Endothelial cell of umbilical vein (primary cell): ENCODE data around the gene PRLR. TPM values are rescaled to one million over a fixed set of nuclear protein-coding genes. Genes with fewer than 3 reads are reported as not detected.

Experiments used
- BruUV-seq: library from RNA; stranded (reverse); fragments of 400-500 nt; replicated peaks from 2 replicates; lab custom pipeline; 2021; lab: Mats Ljungman, UMichigan
- CTCF ChIA-PET: fragments of 300-600, 350-600 bp; sonication (Branson Sonifier 250); formaldehyde crosslinking; loops from one replicate; lab custom pipeline; 2021; ENCODE audit warnings: antibody characterized with exemption, inconsistent platforms; lab: Charles Lee
- POLR2A ChIA-PET: fragments of 300-600, 350-600 bp; sonication (Branson Sonifier 250); formaldehyde crosslinking; loops from one replicate; lab custom pipeline; 2021; ENCODE audit warnings: antibody characterized with exemption, inconsistent platforms; lab: Charles Lee
- DNase-seq: peaks from one replicate; pipeline ENCODE4 v3.0.0-alpha.2; 2011; ENCODE audit warnings: low read depth, low spot score
- FAIRE-seq: peaks from 2 replicates; lab custom pipeline; 2011; peaks lifted over from hg19 to GRCh38; lab: Jason Lieb, UNC
- H2AFZ ChIP-seq: 2 replicates; pipeline ENCODE4 v1.6.0; 2012; ENCODE audit warnings: low read depth, low read length, control low read depth, inconsistent platforms
- H3K27ac ChIP-seq: 2 replicates; pipeline ENCODE4 v1.5.1; 2011; ENCODE audit warnings: low read depth, mild to moderate bottlenecking, control low read depth, low read length, moderate library complexity; ENCODE audit not compliant: insufficient read depth
- H3K27me3 ChIP-seq, 2 experiments: 2 replicates each; pipeline versions ENCODE4 v1.6.0 to v1.6.1; 2011; ENCODE audit warnings: low read length in 2 of 2, mixed read lengths in 1 of 2; ENCODE audit not compliant: control insufficient read depth in 2 of 2, insufficient read depth in 2 of 2
- H3K36me3 ChIP-seq, 2 experiments: 2 replicates in 1 of 2; 3 replicates in 1 of 2; pipeline ENCODE4 v1.5.1; 2011; ENCODE audit warnings: low read length in 2 of 2, mild to moderate bottlenecking in 1 of 2, moderate library complexity in 1 of 2; ENCODE audit not compliant: control insufficient read depth in 2 of 2, insufficient read depth in 2 of 2; ENCODE audit errors: extremely low read depth in 1 of 2
- H3K4me1 ChIP-seq: 3 replicates; pipeline ENCODE4 v1.5.1; 2011; ENCODE audit warnings: mild to moderate bottlenecking, low read length; ENCODE audit not compliant: control insufficient read depth, insufficient read depth; ENCODE audit errors: extremely low read depth
- H3K4me2 ChIP-seq: 2 replicates; pipeline ENCODE4 v1.6.1; 2011; ENCODE audit warnings: low read length, control low read depth, mixed read lengths; ENCODE audit not compliant: insufficient read depth
- H3K4me3 ChIP-seq, 3 experiments: fragments of 200-600 bp in 1 of 3; sonication (generic), shearing (Covaris generic) in 1 of 3; replicated peaks in 1 of 3; 2 replicates each; pipeline ENCODE4 v1.5.1; 2011 to 2016; ENCODE audit warnings: control low read depth in 3 of 3, low read length in 3 of 3, mild to moderate bottlenecking in 2 of 3, inconsistent platforms in 1 of 3, low read depth in 1 of 3, moderate library complexity in 1 of 3; ENCODE audit not compliant: insufficient read depth in 1 of 3
- H3K79me2 ChIP-seq: 2 replicates; pipeline ENCODE4 v1.6.0; 2012; ENCODE audit warnings: low read length, inconsistent platforms; ENCODE audit not compliant: control insufficient read depth, insufficient read depth
- H3K9ac ChIP-seq: replicated peaks from 2 replicates; pipeline ENCODE3; 2011; ENCODE audit warnings: low read length, control low read depth; ENCODE audit not compliant: insufficient read depth; ENCODE audit errors: extremely low read depth
- H3K9me1 ChIP-seq: replicated peaks from 3 replicates; pipeline ENCODE4 v1.6.0; 2011; ENCODE audit warnings: mild to moderate bottlenecking, low read length; ENCODE audit not compliant: control insufficient read depth, insufficient read depth; ENCODE audit errors: extremely low read depth
- H3K9me3 ChIP-seq: replicated peaks from 2 replicates; pipeline ENCODE4 v1.5.1; 2012; ENCODE audit warnings: low read length, inconsistent platforms; ENCODE audit not compliant: control insufficient read depth, insufficient read depth
- H4K20me1 ChIP-seq: replicated peaks from 2 replicates; pipeline ENCODE3; 2011; ENCODE audit warnings: mild to moderate bottlenecking, low read length; ENCODE audit not compliant: control insufficient read depth, insufficient read depth; ENCODE audit errors: extremely low read depth
- CTCF ChIP-seq, 2 donors: IDR thresholded peaks; 1 replicate in 1 of 2; 2 replicates in 1 of 2; pipeline ENCODE4 v1.5.1; 2011; ENCODE audit warnings: low read length in 2 of 2, mild to moderate bottlenecking in 2 of 2, moderate library complexity in 2 of 2, control low read depth in 1 of 2, inconsistent platforms in 1 of 2, low read depth in 1 of 2; ENCODE audit not compliant: insufficient read depth in 1 of 2; ENCODE audit errors: extremely low read depth in 1 of 2
- EZH2 ChIP-seq: IDR thresholded peaks from 2 replicates; pipeline ENCODE4 v1.6.1; 2012; ENCODE audit warnings: borderline replicate concordance, low read depth, mild to moderate bottlenecking, moderate library complexity, low read length, inconsistent platforms; ENCODE audit not compliant: severe bottlenecking
- FOS ChIP-seq: IDR thresholded peaks from 2 replicates; pipeline ENCODE4 v1.6.1; 2011; ENCODE audit warnings: mild to moderate bottlenecking, low read length, moderate library complexity, borderline replicate concordance; ENCODE audit not compliant: insufficient read depth
- GATA2 ChIP-seq: IDR thresholded peaks from 2 replicates; pipeline ENCODE4 v1.7.0; 2011; ENCODE audit warnings: low read depth, mild to moderate bottlenecking, moderate library complexity, mixed read lengths, low read length; ENCODE audit not compliant: insufficient read length, insufficient read depth
- JUN ChIP-seq: IDR thresholded peaks from 2 replicates; pipeline ENCODE4 v1.6.1; 2011; ENCODE audit warnings: borderline replicate concordance, low read depth; ENCODE audit not compliant: insufficient read length, insufficient read depth
- MAX ChIP-seq: IDR thresholded peaks from 2 replicates; pipeline ENCODE4 v1.6.1; 2011; ENCODE audit not compliant: insufficient read depth, insufficient read length
- MYC ChIP-seq: IDR thresholded peaks from one replicate; pipeline ENCODE4 v1.6.1; 2011; ENCODE audit warnings: mild to moderate bottlenecking, low read depth, low read length
- POLR2A ChIP-seq: IDR thresholded peaks from 2 replicates; pipeline ENCODE4 v1.6.1; 2012; ENCODE audit warnings: low read depth, mild to moderate bottlenecking, control low read depth, low read length
- POLR2AphosphoS5 ChIP-seq: IDR thresholded peaks from 2 replicates; pipeline ENCODE4 v1.6.1; 2012; ENCODE audit warnings: low read depth, mild to moderate bottlenecking, control low read depth, low read length, moderate library complexity; ENCODE audit not compliant: insufficient read depth
- dilution Hi-C: fragments of 300-500 bp; cut with MboI; formaldehyde crosslinking; loops from one replicate; pipeline ENCODE4 v1.15.0; 2019; ENCODE audit warnings: low sequenced_read_pairs; ENCODE audit not compliant: extremely low pct_ligation_motif_present
- intact Hi-C: fragments of 100-400 bp; cut with micrococcal nuclease; formaldehyde crosslinking; loops from one replicate; pipeline ENCODE4 v1.10.0; 2022
- polyA plus RNA-seq, 4 experiments: library from polyadenylated mRNA; depleted of rRNA in 3 of 4; stranded (reverse) in 3 of 4; unstranded in 1 of 4; fragments of >200 nt; gene quantifications; 2 replicates each; pipeline versions ENCODE4 v1.2.1 to v1.2.3, GENCODE V29; 2011 to 2012; ENCODE audit warnings: missing spikeins in 1 of 4
- total RNA-seq: library from RNA; stranded (reverse); gene quantifications from 2 replicates; pipeline ENCODE4 v1.2.3, GENCODE V29; 2021

Gene PRLR
- total and polyA plus RNA-seq, 2 donors (not counting 3 experiments of a cell fraction or from before 2014, with no cell fraction given): not detected

GRCh38 chr5:35095366-35095765 lies 134.9 kb downstream of the PRLR start:
- intact Hi-C loops (no loop called here), dilution Hi-C loops (no loop called here)
- H3K27me3 ChIP-seq: no peaks in the 10 kb centered on the region
- no peak overlapping the region for H3K9ac ChIP-seq
- no peaks in the 10 kb centered on the region for H4K20me1 ChIP-seq
- H3K9me3 ChIP-seq: no peaks in the 10 kb centered on the region
- H3K4me3 ChIP-seq: no peak overlapping the region
- H3K4me2 ChIP-seq: no peak overlapping the region
- H3K4me1 ChIP-seq: no peaks in the 10 kb centered on the region
- ChIA-PET CTCF (no interaction called here), POLR2A (no interaction called here)
- no peak overlapping the region for H2AFZ ChIP-seq
- no TSS peak for BruUV-seq
- FAIRE-seq (no peak), DNase-seq (no peak)
- H3K27ac ChIP-seq: no peak overlapping the region
- H3K9me1 ChIP-seq: no peaks in the 10 kb centered on the region
- no peak for TF ChIP-seq CTCF (IDR thresholded peaks at IDR 0.05; ENCODE audit: extremely low read depth in 1 of 2, insufficient read depth in 1 of 2, low read depth in 1 of 2, low read length in 2 of 2)
- TF ChIP-seq EZH2: no peak
- no peak for TF ChIP-seq JUN
- TF ChIP-seq MAX: no peak
- TF ChIP-seq FOS: no peak
- no peak for TF ChIP-seq MYC
- TF ChIP-seq POLR2AphosphoS5: no peak
- TF ChIP-seq POLR2A: no peak
- TF ChIP-seq GATA2: no peak
- no peaks in the 10 kb centered on the region for H3K79me2 ChIP-seq
- no peaks in the 10 kb centered on the region for H3K36me3 ChIP-seq
